ENCODE measurements around the gene MRPL36.

Gene MRPL36

GRCh38 chr5:1779782-1780613 lies 19.6 kb downstream of the MRPL36 start:
- no peak for DNase-seq

- no peak for DNase-seq
Observed at GRCh38 chr5:1779021-1779680, 20.5 kb downstream of the MRPL36 start.

GRCh38 chr5:1778138-1779020 lies 21.3 kb downstream of the MRPL36 start:
- DNase-seq = no peak

GRCh38 chr5:1777281-1778137 lies 22.1 kb downstream of the MRPL36 start:
- no peak for DNase-seq

GRCh38 chr5:1776831-1777230 lies 22.8 kb downstream of the MRPL36 start:
- no peak for DNase-seq

GRCh38 chr5:1772634-1773033 lies 27.0 kb downstream of the MRPL36 start:
- no peak for DNase-seq

GRCh38 chr5:1771149-1772065 lies 28.2 kb downstream of the MRPL36 start:
- no peak for DNase-seq

- DNase-seq = no peak
Observed at GRCh38 chr5:1770443-1770802, 29.2 kb downstream of the MRPL36 start.

GRCh38 chr5:1769752-1770442 lies 29.7 kb downstream of the MRPL36 start:
- no peak for DNase-seq

- no peak for DNase-seq
Observed at GRCh38 chr5:1769017-1769640, 30.5 kb downstream of the MRPL36 start.

- DNase-seq = no peak
Observed at GRCh38 chr5:1768283-1769000, 31.2 kb downstream of the MRPL36 start.

GRCh38 chr5:1767524-1768282 lies 31.9 kb downstream of the MRPL36 start:
- no peak for DNase-seq

GRCh38 chr5:1765880-1766235 lies 33.8 kb downstream of the MRPL36 start:
- DNase-seq = no peak

- DNase-seq = no peak
Observed at GRCh38 chr5:1765141-1765879, 34.3 kb downstream of the MRPL36 start.

GRCh38 chr5:1764606-1764960 lies 35.1 kb downstream of the MRPL36 start:
- no peak for DNase-seq

- DNase-seq = no peak
Observed at GRCh38 chr5:1763960-1764605, 35.6 kb downstream of the MRPL36 start.

GRCh38 chr5:1763548-1763911 lies 36.1 kb downstream of the MRPL36 start:
- DNase-seq = peak; percentile 31

All from inflammatory macrophage treated with lipopolysaccharide for 4 hours (primary cell).